ENCODE results near the gene TMEM269.

- TF ChIP-seq CTCF (conservative IDR thresholded peaks at IDR 0.05; ENCODE audit: low read depth, low read length): no peak
- no peak for TF ChIP-seq EZH2 (IDR thresholded peaks at IDR 0.05; ENCODE audit: low read length, unreplicated experiment)
Observed at GRCh38 chr1:42815941-42816584, 31.3 kb downstream of the TMEM269 start.
